CD4-positive, alpha-beta memory T cell (primary cell): ENCODE measurements around the gene PDZRN3. TPM values are rescaled to one million over a fixed set of nuclear protein-coding genes. Genes with fewer than 3 reads are reported as not detected.

ENCODE experiments used
- CTCF ChIA-PET: fragments of 350-600 bp; sonication (Branson Sonifier 250); formaldehyde crosslinking; loops from one replicate; lab custom pipeline; 2021; ENCODE audit warnings: inconsistent platforms; ENCODE audit not compliant: partially characterized antibody; lab: Charles Lee
- POLR2A ChIA-PET: fragments of 350-600 bp; sonication (Branson Sonifier 250); formaldehyde crosslinking; loops from one replicate; lab custom pipeline; 2021; ENCODE audit not compliant: partially characterized antibody; lab: Charles Lee
- DNase-seq, 5 donors: peaks; one replicate each; pipeline versions ENCODE4 v3.0.0 to v3.0.0-alpha.2; 2020 to 2022; ENCODE audit warnings: mixed read lengths in 1 of 5
- H3K27ac ChIP-seq: one replicate; pipeline ENCODE4 v1.7.0; 2013; ENCODE audit warnings: low read depth, low read length
- H3K27me3 ChIP-seq: 2 replicates; pipeline ENCODE4 v1.7.0; 2013; ENCODE audit warnings: mild to moderate bottlenecking, low read length, moderate library complexity; ENCODE audit not compliant: insufficient read depth
- H3K36me3 ChIP-seq: 2 replicates; pipeline ENCODE4 v1.7.0; 2013; ENCODE audit warnings: mild to moderate bottlenecking, low read length, moderate library complexity; ENCODE audit not compliant: insufficient read depth
- H3K4me1 ChIP-seq: 2 replicates; pipeline ENCODE4 v1.7.0; 2013; ENCODE audit warnings: mild to moderate bottlenecking, low read length, moderate library complexity; ENCODE audit not compliant: insufficient read depth
- H3K4me3 ChIP-seq, 2 donors: one replicate each; pipeline ENCODE4 v1.7.0; 2013; ENCODE audit warnings: low read length in 2 of 2, mild to moderate bottlenecking in 1 of 2
- H3K9me3 ChIP-seq, 2 donors: one replicate each; pipeline ENCODE4 v1.7.0; 2013; ENCODE audit warnings: low read length in 2 of 2, control low read depth in 1 of 2; ENCODE audit not compliant: control insufficient read depth in 1 of 2
- H3K27ac Mint-ChIP-seq, 7 donors: one replicate each; pipeline ENCODE4 v1.8.0; 2020 to 2021; ENCODE audit warnings: mixed read lengths in 7 of 7, mild to moderate bottlenecking in 6 of 7, inconsistent platforms in 3 of 7, moderate library complexity in 3 of 7
- H3K27me3 Mint-ChIP-seq, 2 donors: one replicate each; pipeline ENCODE4 v1.8.0; 2020 to 2021; ENCODE audit warnings: mixed read lengths in 2 of 2
- H3K36me3 Mint-ChIP-seq, 2 donors: one replicate each; pipeline ENCODE4 v1.8.0; 2020 to 2021; ENCODE audit warnings: mixed read lengths in 2 of 2, inconsistent platforms in 1 of 2, mild to moderate bottlenecking in 1 of 2
- H3K4me1 Mint-ChIP-seq, 4 donors: one replicate each; pipeline ENCODE4 v1.8.0; 2020 to 2021; ENCODE audit warnings: mixed read lengths in 4 of 4, mild to moderate bottlenecking in 1 of 4
- H3K4me3 Mint-ChIP-seq, 8 donors: one replicate each; pipeline ENCODE4 v1.8.0; 2020 to 2021; ENCODE audit warnings: mixed read lengths in 8 of 8, mild to moderate bottlenecking in 7 of 8, moderate library complexity in 6 of 8, inconsistent platforms in 3 of 8
- H3K9me3 Mint-ChIP-seq, 8 donors: one replicate each; pipeline ENCODE4 v1.8.0; 2020 to 2021; ENCODE audit warnings: mixed read lengths in 8 of 8, mild to moderate bottlenecking in 5 of 8, inconsistent platforms in 3 of 8, moderate library complexity in 1 of 8
- intact Hi-C: fragments of 100-400 bp; cut with micrococcal nuclease; formaldehyde crosslinking; loops from one replicate; pipeline ENCODE4 v1.15.1; 2023
- polyA plus RNA-seq, 2 donors: library from polyadenylated mRNA; unstranded; fragments of 300-500 nt; fragmentation: Illumina TruSeq; gene quantifications; one replicate each; pipeline ENCODE4 v1.2.3, GENCODE V29; 2021
- total RNA-seq, 2 experiments: library from RNA; stranded (reverse); gene quantifications; one replicate each; pipeline ENCODE4 v1.2.3, GENCODE V29; 2021

PDZRN3 gene
- total and polyA plus RNA-seq, 4 experiments from 2014 or later, result not detected

GRCh38 chr3:73510784-73511183 lies 114.0 kb downstream of the PDZRN3 start:
- H3K4me3 Mint-ChIP-seq, result no peak overlapping the region
- intact Hi-C loops, result no loop called here
- Histone ChIP-seq H3K27ac (no peak overlapping the region), H3K4me1 (no peaks in the 10 kb centered on the region), H3K27me3 (no peaks in the 10 kb centered on the region), H3K4me3 (no peak overlapping the region), H3K36me3 (no peaks in the 10 kb centered on the region), H3K9me3 (no peaks in the 10 kb centered on the region)
- no peaks in the 10 kb centered on the region for H3K36me3 Mint-ChIP-seq
- H3K27me3 Mint-ChIP-seq, result no peaks in the 10 kb centered on the region
- no peaks in the 10 kb centered on the region for H3K9me3 Mint-ChIP-seq
- H3K27ac Mint-ChIP-seq, result no peak overlapping the region
- ChIA-PET POLR2A (no interaction called here), CTCF (interaction anchor here (1.1 to 1.4 kb wide), 3 partner anchors 14 to 24 kb away, joined by 3 to 4 read pairs (median 3); no protein-coding TSS in a partner anchor)
- H3K4me1 Mint-ChIP-seq, result no peaks in the 10 kb centered on the region
- DNase-seq, result no peak

- H3K4me1 Mint-ChIP-seq, result no peaks in the 10 kb centered on the region
- Histone ChIP-seq H3K27ac (no peak overlapping the region), H3K36me3 (no peaks in the 10 kb centered on the region), H3K4me3 (no peak overlapping the region), H3K4me1 (no peaks in the 10 kb centered on the region), H3K9me3 (no peaks in the 10 kb centered on the region), H3K27me3 (no peaks in the 10 kb centered on the region)
- no peaks in the 10 kb centered on the region for H3K9me3 Mint-ChIP-seq
- POLR2A ChIA-PET, result no interaction called here
- H3K27me3 Mint-ChIP-seq, result no peaks in the 10 kb centered on the region
- intact Hi-C loops, result no loop called here
- no peaks in the 10 kb centered on the region for H3K36me3 Mint-ChIP-seq
- DNase-seq, result no peak
- CTCF ChIA-PET, result interaction anchor here (0.6 to 1.4 kb wide), 5 partner anchors 9 to 616 kb away, joined by 3 to 4 read pairs (median 3); no protein-coding TSS in a partner anchor
- no peak overlapping the region for H3K27ac Mint-ChIP-seq
- H3K4me3 Mint-ChIP-seq, result no peak overlapping the region
Observed at GRCh38 chr3:73510334-73510733, 114.4 kb downstream of the PDZRN3 start.

- Mint-ChIP-seq H3K4me1 (no peaks in the 10 kb centered on the region), H3K36me3 (no peaks in the 10 kb centered on the region), H3K27ac (no peak overlapping the region), H3K9me3 (no peaks in the 10 kb centered on the region), H3K27me3 (no peaks in the 10 kb centered on the region), H3K4me3 (no peak overlapping the region)
- no peaks in the 10 kb centered on the region for H3K4me1 ChIP-seq
- H3K9me3 ChIP-seq, result no peaks in the 10 kb centered on the region
- no peak overlapping the region for H3K27ac ChIP-seq
- H3K36me3 ChIP-seq, result no peaks in the 10 kb centered on the region
- H3K27me3 ChIP-seq, result no peaks in the 10 kb centered on the region
- CTCF ChIA-PET, result interaction anchor here (0.6 to 1.3 kb wide), 4 partner anchors 10 to 616 kb away, joined by 3 to 4 read pairs (median 3); no protein-coding TSS in a partner anchor
- H3K4me3 ChIP-seq, result no peak overlapping the region
- POLR2A ChIA-PET, result no interaction called here
- DNase-seq, result no peak
- intact Hi-C loops, result no loop called here
Observed at GRCh38 chr3:73509816-73510215, 114.9 kb downstream of the PDZRN3 start.

- H3K27ac Mint-ChIP-seq, result no peak overlapping the region
- H3K27me3 ChIP-seq, result no peaks in the 10 kb centered on the region
- ChIA-PET POLR2A (no interaction called here), CTCF (interaction anchor here (0.8 to 2.7 kb wide), 4 partner anchors 11 to 27 kb away, joined by 3 to 9 read pairs (median 6); no protein-coding TSS in a partner anchor)
- DNase-seq, result no peak
- H3K4me3 ChIP-seq, result no peak overlapping the region
- H3K36me3 Mint-ChIP-seq, result no peaks in the 10 kb centered on the region
- intact Hi-C loops, result no loop called here
- H3K36me3 ChIP-seq, result no peaks in the 10 kb centered on the region
- no peaks in the 10 kb centered on the region for H3K4me1 Mint-ChIP-seq
- H3K27ac ChIP-seq, result no peak overlapping the region
- no peaks in the 10 kb centered on the region for H3K9me3 Mint-ChIP-seq
- H3K4me3 Mint-ChIP-seq, result no peak overlapping the region
- H3K9me3 ChIP-seq, result no peaks in the 10 kb centered on the region
- H3K4me1 ChIP-seq, result no peaks in the 10 kb centered on the region
- no peaks in the 10 kb centered on the region for H3K27me3 Mint-ChIP-seq
Observed at GRCh38 chr3:73509066-73509465, 115.7 kb downstream of the PDZRN3 start.

GRCh38 chr3:73508330-73508954 lies 116.3 kb downstream of the PDZRN3 start:
- Mint-ChIP-seq H3K4me1 (no peaks in the 10 kb centered on the region), H3K27ac (no peak overlapping the region), H3K4me3 (no peak overlapping the region), H3K36me3 (no peaks in the 10 kb centered on the region), H3K27me3 (peaks cover 0 to 2% of the 10 kb centered on the region in 2 donors), H3K9me3 (no peaks in the 10 kb centered on the region)
- DNase-seq, result peak in 3 of 5 donors; percentile 2 to 18 (median 7)
- Histone ChIP-seq H3K27me3 (no peaks in the 10 kb centered on the region), H3K27ac (no peak overlapping the region), H3K9me3 (no peaks in the 10 kb centered on the region), H3K36me3 (no peaks in the 10 kb centered on the region), H3K4me3 (no peak overlapping the region), H3K4me1 (no peaks in the 10 kb centered on the region)
- intact Hi-C loops, result no loop called here
- ChIA-PET CTCF (interaction anchor here (0.8 to 2.7 kb wide), 6 partner anchors 10 to 28 kb away, joined by 3 to 9 read pairs (median 4); no protein-coding TSS in a partner anchor), POLR2A (no interaction called here)

- no peaks in the 10 kb centered on the region for H3K4me1 ChIP-seq
- Mint-ChIP-seq H3K4me3 (no peak overlapping the region), H3K27ac (no peak overlapping the region), H3K36me3 (no peaks in the 10 kb centered on the region), H3K27me3 (peaks cover 3 to 6% of the 10 kb centered on the region in 2 donors), H3K9me3 (no peaks in the 10 kb centered on the region), H3K4me1 (no peaks in the 10 kb centered on the region)
- no peaks in the 10 kb centered on the region for H3K9me3 ChIP-seq
- no peak overlapping the region for H3K4me3 ChIP-seq
- no peak for DNase-seq
- no peak overlapping the region for H3K27ac ChIP-seq
- intact Hi-C loops, result no loop called here
- no peaks in the 10 kb centered on the region for H3K27me3 ChIP-seq
- no peaks in the 10 kb centered on the region for H3K36me3 ChIP-seq
- POLR2A ChIA-PET, result no interaction called here
- CTCF ChIA-PET, result interaction anchor here (1.0 to 1.6 kb wide), 2 partner anchors 8 to 403 kb away, joined by 3 to 4 read pairs; no protein-coding TSS in a partner anchor
Observed at GRCh38 chr3:73504852-73505251, 119.9 kb downstream of the PDZRN3 start.

- DNase-seq, result no peak
- ChIA-PET CTCF (interaction anchor here (1.0 to 4.1 kb wide), 3 partner anchors 8 to 403 kb away, joined by 3 to 32 read pairs (median 4); no protein-coding TSS in a partner anchor), POLR2A (no interaction called here)
- H3K9me3 ChIP-seq, result no peaks in the 10 kb centered on the region
- H3K27me3 ChIP-seq, result no peaks in the 10 kb centered on the region
- Mint-ChIP-seq H3K27ac (no peak overlapping the region), H3K9me3 (no peaks in the 10 kb centered on the region), H3K27me3 (peaks cover 3 to 6% of the 10 kb centered on the region in 2 donors), H3K36me3 (no peaks in the 10 kb centered on the region), H3K4me3 (no peak overlapping the region), H3K4me1 (no peaks in the 10 kb centered on the region)
- H3K4me1 ChIP-seq, result no peaks in the 10 kb centered on the region
- intact Hi-C loops, result no loop called here
- no peak overlapping the region for H3K4me3 ChIP-seq
- no peaks in the 10 kb centered on the region for H3K36me3 ChIP-seq
- H3K27ac ChIP-seq, result no peak overlapping the region
Observed at GRCh38 chr3:73504239-73504638, 120.5 kb downstream of the PDZRN3 start.
